HuH-7 (cell line): ENCODE results near the gene C6orf118.

Experiments
- DNase-seq: peaks from one replicate; pipeline ENCODE4 v3.0.0; 2011; ENCODE audit warnings: low spot score

Gene C6orf118

GRCh38 chr6:165244524-165245247 is 64.7 kb downstream of the C6orf118 start:
- DNase-seq: no peak

- no peak for DNase-seq
Observed at GRCh38 chr6:165243801-165244200, 65.6 kb downstream of the C6orf118 start.

- no peak for DNase-seq
Observed at GRCh38 chr6:165236326-165236725, 73.1 kb downstream of the C6orf118 start.

GRCh38 chr6:165232731-165233488 is 76.5 kb downstream of the C6orf118 start:
- no peak for DNase-seq

- no peak for DNase-seq
Observed at GRCh38 chr6:165231581-165232561, 77.5 kb downstream of the C6orf118 start.

GRCh38 chr6:165231177-165231576 is 78.2 kb downstream of the C6orf118 start:
- DNase-seq: no peak
